GM12873 (cell line): ENCODE results near the gene DHRS2.

Experiments
- TF ChIP-seq, protein P1 (sequence below): IDR thresholded peaks from 2 replicates; pipeline ENCODE4 v1.5.1; 2012; ENCODE audit warnings: low read depth, mild to moderate bottlenecking, moderate library complexity, low read length, control low read depth; ENCODE audit not compliant: insufficient read depth; ENCODE audit errors: missing control alignments

The DHRS2 gene

GRCh38 chr14:23609001-23609400 lies 27.2 kb upstream of the DHRS2 start:
- TF ChIP-seq, protein P1, sequence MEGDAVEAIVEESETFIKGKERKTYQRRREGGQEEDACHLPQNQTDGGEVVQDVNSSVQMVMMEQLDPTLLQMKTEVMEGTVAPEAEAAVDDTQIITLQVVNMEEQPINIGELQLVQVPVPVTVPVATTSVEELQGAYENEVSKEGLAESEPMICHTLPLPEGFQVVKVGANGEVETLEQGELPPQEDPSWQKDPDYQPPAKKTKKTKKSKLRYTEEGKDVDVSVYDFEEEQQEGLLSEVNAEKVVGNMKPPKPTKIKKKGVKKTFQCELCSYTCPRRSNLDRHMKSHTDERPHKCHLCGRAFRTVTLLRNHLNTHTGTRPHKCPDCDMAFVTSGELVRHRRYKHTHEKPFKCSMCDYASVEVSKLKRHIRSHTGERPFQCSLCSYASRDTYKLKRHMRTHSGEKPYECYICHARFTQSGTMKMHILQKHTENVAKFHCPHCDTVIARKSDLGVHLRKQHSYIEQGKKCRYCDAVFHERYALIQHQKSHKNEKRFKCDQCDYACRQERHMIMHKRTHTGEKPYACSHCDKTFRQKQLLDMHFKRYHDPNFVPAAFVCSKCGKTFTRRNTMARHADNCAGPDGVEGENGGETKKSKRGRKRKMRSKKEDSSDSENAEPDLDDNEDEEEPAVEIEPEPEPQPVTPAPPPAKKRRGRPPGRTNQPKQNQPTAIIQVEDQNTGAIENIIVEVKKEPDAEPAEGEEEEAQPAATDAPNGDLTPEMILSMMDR, result no peak

DNA sequence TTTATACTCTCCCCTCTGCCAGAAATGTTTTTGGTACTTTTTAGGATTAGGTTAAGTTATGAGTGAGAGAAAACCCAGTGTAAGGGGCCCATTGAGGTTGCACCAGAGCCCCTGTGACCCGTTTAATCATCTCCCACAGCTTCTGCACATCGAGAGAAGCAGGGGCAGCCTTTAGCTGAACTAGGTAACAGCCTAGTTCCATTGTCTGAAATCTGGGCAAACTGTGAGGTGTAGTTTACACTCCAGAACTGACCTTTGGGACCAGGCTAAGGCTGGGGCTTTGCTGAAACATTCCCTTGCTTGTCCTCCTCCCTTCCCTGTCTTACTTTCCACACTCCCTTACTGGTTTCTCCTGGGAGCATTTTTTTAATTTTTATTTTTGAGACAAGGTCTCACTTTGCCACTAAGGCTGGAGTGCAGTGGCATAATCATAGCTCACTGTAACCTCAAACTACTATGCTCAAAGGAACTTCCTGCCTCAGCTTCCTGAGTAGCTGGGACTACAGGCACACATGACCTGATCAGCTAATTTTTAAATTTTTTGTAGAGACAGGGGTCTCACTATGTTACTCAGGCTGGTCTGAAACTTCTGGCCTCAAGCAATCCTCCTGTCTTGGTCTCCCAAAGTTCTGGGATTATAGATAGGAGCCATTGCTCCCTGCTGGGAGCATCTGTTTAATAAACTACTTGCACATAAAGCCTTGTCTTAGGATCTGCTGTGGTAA lies 25.9 kb upstream of the DHRS2 start:
- TF ChIP-seq, protein P1, result no peak

GRCh38 chr14:23610815-23611289 lies 25.3 kb upstream of the DHRS2 start:
- TF ChIP-seq, protein P1, result no peak

DNA sequence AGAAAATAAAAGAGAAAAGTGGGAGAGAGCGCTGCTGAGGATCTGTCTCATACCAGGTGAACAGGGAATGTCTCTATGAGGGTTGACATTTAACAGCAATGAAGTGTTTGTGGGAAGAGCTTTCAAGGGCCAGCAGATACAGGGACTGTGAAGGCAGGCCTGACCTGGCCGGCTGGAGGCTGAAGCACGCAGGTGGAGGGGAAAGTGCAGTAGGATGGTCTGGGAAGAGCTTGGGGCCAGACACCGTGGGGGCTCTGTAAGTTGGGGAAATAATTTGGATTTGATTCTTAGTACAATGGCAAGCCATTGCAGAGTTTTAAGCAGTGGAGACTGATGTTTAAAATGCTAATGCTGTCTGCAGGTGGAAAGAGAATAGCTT lies 23.8 kb upstream of the DHRS2 start:
- TF ChIP-seq, protein P1, result no peak

GRCh38 chr14:23612802-23613201 lies 23.4 kb upstream of the DHRS2 start:
- TF ChIP-seq, protein P1, result no peak

- TF ChIP-seq, protein P1, result no peak
These were observed 22.7 kb upstream of the DHRS2 start for GRCh38 chr14:23613242-23614070.

GRCh38 chr14:23614395-23614828 lies 21.8 kb upstream of the DHRS2 start:
- TF ChIP-seq, protein P1, result no peak
